Peyer's patch (tissue), 4 donors: ENCODE results near the gene FOXE1. TPM values are rescaled to one million over a fixed set of nuclear protein-coding genes. Genes with fewer than 3 reads are reported as not detected.

Experiments
- DNase-seq, 3 donors: peaks; one replicate each; pipeline ENCODE4 v3.0.0-alpha.2; 2017 to 2019
- H3K27ac ChIP-seq, 4 donors: fragments of 200-600 bp; sonication (generic); one replicate each; pipeline ENCODE4 v1.5.1; 2016 to 2019
- H3K27me3 ChIP-seq, 2 donors: fragments of 200-600 bp; sonication (generic); one replicate each; pipeline ENCODE4 v1.5.1; 2019
- H3K36me3 ChIP-seq, 3 donors: fragments of 200-600 bp; sonication (generic); one replicate each; pipeline ENCODE4 v1.5.1; 2016 to 2019
- H3K4me1 ChIP-seq, 4 donors: fragments of 200-600 bp; sonication (generic); one replicate each; pipeline ENCODE4 v1.5.1; 2016 to 2019
- H3K4me3 ChIP-seq, 4 donors: fragments of 200-600 bp; sonication (generic); 1 replicate in 3 of 4; 2 replicates in 1 of 4; pipeline ENCODE4 v1.5.1; 2016 to 2019; ENCODE audit warnings: mild to moderate bottlenecking in 1 of 4
- H3K9me3 ChIP-seq, 4 donors: fragments of 200-600 bp; sonication (generic); one replicate each; pipeline ENCODE4 v1.5.1; 2016 to 2019; ENCODE audit warnings: mild to moderate bottlenecking in 1 of 4
- POLR2A ChIP-seq, 2 donors: fragments of 450-650 bp; IDR thresholded peaks; one replicate each; pipeline ENCODE4 v1.5.1; 2017; ENCODE audit warnings: antibody characterized with exemption in 2 of 2, mild to moderate bottlenecking in 2 of 2, moderate library complexity in 2 of 2
- total RNA-seq, 4 donors: library from RNA; depleted of rRNA; stranded (reverse); fragments of >200 nt; gene quantifications; one replicate each; pipeline ENCODE4 v1.1.0, GENCODE V29; 2016
- TF ChIP-seq, protein P1 (sequence below), 6 experiments: fragments of 450-650 bp in 4 of 6; fragments of 200-600 bp in 2 of 6; sonication (generic) in 1 of 6; IDR thresholded peaks; one replicate each; pipeline ENCODE4 v1.5.1; 2017 to 2019; ENCODE audit warnings: antibody characterized with exemption in 6 of 6, mild to moderate bottlenecking in 3 of 6, moderate library complexity in 1 of 6

FOXE1 gene
- total RNA-seq, 4 donors from 2014 or later, result not detected

GRCh38 chr9:97866300-97866699, 13.3 kb downstream of the FOXE1 start:
- no peak overlapping the region for H3K4me3 ChIP-seq
- H3K27ac ChIP-seq, result no peak overlapping the region
- H3K4me1 ChIP-seq, result no peaks in the 10 kb centered on the region
- H3K36me3 ChIP-seq, result no peaks in the 10 kb centered on the region
- TF ChIP-seq, protein P1, sequence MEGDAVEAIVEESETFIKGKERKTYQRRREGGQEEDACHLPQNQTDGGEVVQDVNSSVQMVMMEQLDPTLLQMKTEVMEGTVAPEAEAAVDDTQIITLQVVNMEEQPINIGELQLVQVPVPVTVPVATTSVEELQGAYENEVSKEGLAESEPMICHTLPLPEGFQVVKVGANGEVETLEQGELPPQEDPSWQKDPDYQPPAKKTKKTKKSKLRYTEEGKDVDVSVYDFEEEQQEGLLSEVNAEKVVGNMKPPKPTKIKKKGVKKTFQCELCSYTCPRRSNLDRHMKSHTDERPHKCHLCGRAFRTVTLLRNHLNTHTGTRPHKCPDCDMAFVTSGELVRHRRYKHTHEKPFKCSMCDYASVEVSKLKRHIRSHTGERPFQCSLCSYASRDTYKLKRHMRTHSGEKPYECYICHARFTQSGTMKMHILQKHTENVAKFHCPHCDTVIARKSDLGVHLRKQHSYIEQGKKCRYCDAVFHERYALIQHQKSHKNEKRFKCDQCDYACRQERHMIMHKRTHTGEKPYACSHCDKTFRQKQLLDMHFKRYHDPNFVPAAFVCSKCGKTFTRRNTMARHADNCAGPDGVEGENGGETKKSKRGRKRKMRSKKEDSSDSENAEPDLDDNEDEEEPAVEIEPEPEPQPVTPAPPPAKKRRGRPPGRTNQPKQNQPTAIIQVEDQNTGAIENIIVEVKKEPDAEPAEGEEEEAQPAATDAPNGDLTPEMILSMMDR (IDR thresholded peaks at IDR 0.05), result no peak
- TF ChIP-seq POLR2A (IDR thresholded peaks at IDR 0.05), result no peak
- peaks cover 0 to 11% (median 0%) of the 10 kb centered on the region in 4 donors for H3K9me3 ChIP-seq
- no peaks in the 10 kb centered on the region for H3K27me3 ChIP-seq
- no peak for DNase-seq

- TF ChIP-seq, protein P1 (IDR thresholded peaks at IDR 0.05), result no peak
- TF ChIP-seq POLR2A (IDR thresholded peaks at IDR 0.05), result no peak
- no peaks in the 10 kb centered on the region for H3K36me3 ChIP-seq
- no peaks in the 10 kb centered on the region for H3K27me3 ChIP-seq
- no peak overlapping the region for H3K4me3 ChIP-seq
- no peak for DNase-seq
- no peak overlapping the region for H3K27ac ChIP-seq
- peaks cover 0 to 11% (median 0%) of the 10 kb centered on the region in 4 donors for H3K9me3 ChIP-seq
- no peaks in the 10 kb centered on the region for H3K4me1 ChIP-seq
Measured at GRCh38 chr9:97866848-97867247, 13.8 kb downstream of the FOXE1 start.

- DNase-seq, result no peak
- Histone ChIP-seq H3K27me3 (no peaks in the 10 kb centered on the region), H3K4me1 (no peaks in the 10 kb centered on the region), H3K36me3 (no peaks in the 10 kb centered on the region), H3K9me3 (peaks cover 0 to 11% (median 0%) of the 10 kb centered on the region in 4 donors), H3K4me3 (no peak overlapping the region), H3K27ac (no peak overlapping the region)
- TF ChIP-seq POLR2A (IDR thresholded peaks at IDR 0.05), result no peak
- TF ChIP-seq, protein P1 (IDR thresholded peaks at IDR 0.05), result no peak
Measured at GRCh38 chr9:97868859-97869258, 15.8 kb downstream of the FOXE1 start.

DNA sequence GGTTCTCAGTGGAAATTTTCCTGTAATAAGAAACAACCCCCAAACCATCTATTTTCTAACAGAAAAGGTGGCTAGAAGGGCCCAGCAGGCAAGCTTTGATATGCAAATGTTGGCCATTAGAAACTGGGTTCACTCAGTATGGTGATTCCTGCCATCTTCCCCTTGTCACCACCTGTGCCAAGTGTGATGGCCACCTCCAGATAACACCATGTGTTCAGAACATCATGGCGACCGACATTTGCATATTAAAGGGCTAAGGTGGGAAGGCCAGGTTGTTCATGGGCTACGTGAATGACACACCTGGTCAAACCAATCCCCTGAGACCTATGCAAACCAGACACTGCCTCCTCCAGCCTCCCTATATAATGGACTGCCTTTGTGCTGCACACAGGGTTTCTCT, 20.4 kb downstream of the FOXE1 start:
- H3K4me1 ChIP-seq, result no peaks in the 10 kb centered on the region
- DNase-seq, result no peak
- no peaks in the 10 kb centered on the region for H3K27me3 ChIP-seq
- TF ChIP-seq, protein P1 (IDR thresholded peaks at IDR 0.05), result no peak
- no peak for TF ChIP-seq POLR2A (IDR thresholded peaks at IDR 0.05)
- no peak overlapping the region for H3K4me3 ChIP-seq
- no peak overlapping the region for H3K27ac ChIP-seq
- no peaks in the 10 kb centered on the region for H3K36me3 ChIP-seq
- H3K9me3 ChIP-seq, result no peaks in the 10 kb centered on the region

DNA sequence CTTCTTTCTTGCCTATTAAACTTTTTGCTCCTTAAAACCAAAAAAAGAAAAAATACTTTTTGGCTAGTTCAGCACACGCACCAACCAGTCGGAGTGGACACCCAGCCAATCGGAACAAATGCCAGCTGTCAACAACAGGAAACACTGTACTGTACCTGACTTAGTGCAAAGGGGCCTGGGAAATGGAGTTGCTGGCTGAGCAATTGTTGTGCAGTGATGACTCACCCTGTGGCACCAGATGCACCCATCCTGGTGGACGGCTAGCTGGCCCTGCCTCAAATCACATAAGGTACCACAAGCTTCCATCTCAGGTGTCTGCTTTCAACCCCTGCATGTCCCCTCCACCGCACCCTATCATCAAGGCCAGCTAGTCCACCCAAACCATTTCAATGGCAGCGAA, 20.9 kb downstream of the FOXE1 start:
- no peak for DNase-seq
- TF ChIP-seq, protein P1 (IDR thresholded peaks at IDR 0.05), result no peak
- TF ChIP-seq POLR2A (IDR thresholded peaks at IDR 0.05), result no peak
- Histone ChIP-seq H3K4me1 (no peaks in the 10 kb centered on the region), H3K4me3 (no peak overlapping the region), H3K27ac (no peak overlapping the region), H3K27me3 (no peaks in the 10 kb centered on the region), H3K9me3 (no peaks in the 10 kb centered on the region), H3K36me3 (no peaks in the 10 kb centered on the region)

DNA sequence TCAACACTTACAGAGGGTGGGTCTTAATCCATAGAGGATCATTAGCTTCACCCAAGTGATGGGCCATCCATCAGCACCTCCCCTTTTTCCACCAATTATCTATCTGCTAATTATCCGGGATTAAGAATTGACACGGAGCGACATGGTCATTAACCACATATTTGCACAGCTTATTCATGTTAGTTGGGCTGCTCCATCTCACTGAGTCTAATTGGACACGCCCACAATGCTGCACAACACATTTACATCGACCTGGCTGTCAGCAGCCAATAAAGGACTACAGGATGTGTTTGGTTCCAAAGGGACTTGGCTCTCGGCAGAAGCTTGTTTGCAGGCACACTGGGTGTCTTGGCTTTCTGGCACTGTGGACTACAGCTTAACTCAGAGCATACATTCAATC, 21.6 kb downstream of the FOXE1 start:
- no peaks in the 10 kb centered on the region for H3K9me3 ChIP-seq
- H3K36me3 ChIP-seq, result no peaks in the 10 kb centered on the region
- DNase-seq, result no peak
- H3K4me1 ChIP-seq, result no peaks in the 10 kb centered on the region
- no peak overlapping the region for H3K4me3 ChIP-seq
- no peak overlapping the region for H3K27ac ChIP-seq
- TF ChIP-seq, protein P1 (IDR thresholded peaks at IDR 0.05), result no peak
- TF ChIP-seq POLR2A (IDR thresholded peaks at IDR 0.05), result no peak
- H3K27me3 ChIP-seq, result no peaks in the 10 kb centered on the region
